ENCODE measurements around the gene CSNK1G1. TPM values are rescaled to one million over a fixed set of nuclear protein-coding genes. Genes with fewer than 3 reads are reported as not detected.

The CSNK1G1 gene
- total and polyA plus RNA-seq, 2 of the 8 experiments (the other 6 are each of a cell fraction or from before 2014, with no cell fraction given) = 6.0 to 12.9 TPM

DNA sequence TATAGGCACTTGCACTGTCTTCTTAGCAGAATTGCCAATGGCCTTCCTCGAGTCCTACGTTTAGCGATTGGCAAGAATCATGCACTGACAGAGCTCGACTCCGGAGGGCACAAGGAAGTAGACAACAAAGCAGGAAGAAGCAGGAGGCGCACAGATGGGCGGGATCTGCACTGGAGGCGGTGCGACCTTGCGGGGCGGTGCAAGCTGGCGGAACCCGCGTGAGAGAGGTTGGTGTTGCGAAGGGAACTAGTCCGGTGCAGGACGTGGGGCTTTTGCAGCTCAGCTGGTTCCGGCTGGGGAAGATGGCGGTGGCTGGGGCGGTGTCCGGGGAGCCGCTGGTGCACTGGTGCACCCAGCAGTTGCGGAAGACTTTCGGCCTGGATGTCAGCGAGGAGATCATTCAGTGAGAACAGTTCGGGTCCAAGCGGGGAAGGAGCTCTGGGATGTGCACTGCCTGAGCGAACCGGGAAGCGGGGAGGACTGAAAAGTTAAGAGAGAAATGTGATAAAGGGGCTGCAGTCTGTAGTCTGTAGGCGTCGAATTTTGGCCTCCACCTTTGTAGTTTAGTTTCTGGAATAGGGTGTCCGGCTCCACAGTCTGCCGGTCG, 31.7 kb upstream of the CSNK1G1 start, which contains the start of gene TRIP4 (continued):
- peak; percentile 98 for TF ChIP-seq TAF1 (IDR thresholded peaks at IDR 0.05; ENCODE audit: low read depth, low read length)
- TF ChIP-seq GTF2F1 (IDR thresholded peaks at IDR 0.05; ENCODE audit: borderline replicate concordance, low read depth, low read length) = peak; percentile 76
- TF ChIP-seq, protein P1, sequence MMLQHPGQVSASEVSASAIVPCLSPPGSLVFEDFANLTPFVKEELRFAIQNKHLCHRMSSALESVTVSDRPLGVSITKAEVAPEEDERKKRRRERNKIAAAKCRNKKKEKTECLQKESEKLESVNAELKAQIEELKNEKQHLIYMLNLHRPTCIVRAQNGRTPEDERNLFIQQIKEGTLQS (IDR thresholded peaks at IDR 0.05; ENCODE audit: insufficient read depth, low read depth, low read length) = no peak
- no peak for TF ChIP-seq RFX5 (IDR thresholded peaks at IDR 0.05; ENCODE audit: borderline replicate concordance, low read depth, low read length)
- peak; percentile 94 for TF ChIP-seq YY1 (IDR thresholded peaks at IDR 0.05; ENCODE audit: low read depth, low read length)
- TF ChIP-seq BRCA1 (IDR thresholded peaks at IDR 0.05; ENCODE audit: low read depth, low read length) = 0 out of 2 replicates have a peak, but pooled peaks have one; percentile 24
- peak; percentile 96 for TF ChIP-seq TBP (IDR thresholded peaks at IDR 0.05; ENCODE audit: low read depth, low read length)
- TF ChIP-seq PHF8 (conservative IDR thresholded peaks at IDR 0.05; ENCODE audit: low read depth, low read length) = peak; percentile 91
- TF ChIP-seq SRF (IDR thresholded peaks at IDR 0.05; ENCODE audit: low read depth, low read length) = no peak
- TF ChIP-seq SAP30 (IDR thresholded peaks at IDR 0.05; ENCODE audit: insufficient read depth, insufficient replicate concordance, low read length) = peak; percentile 90
- no peak for TF ChIP-seq FOSL1 (IDR thresholded peaks at IDR 0.05; ENCODE audit: insufficient read depth, low read depth, low read length)
- peak; percentile 54; the same call in 1 of the 2 replicates for TF ChIP-seq BACH1 (IDR thresholded peaks at IDR 0.05; ENCODE audit: low read length)
- no peak for TF ChIP-seq ZNF274 (IDR thresholded peaks at IDR 0.05; ENCODE audit: borderline replicate concordance, extremely low read depth, low read length)
- TF ChIP-seq HDAC6 (IDR thresholded peaks at IDR 0.05; ENCODE audit: low read depth, low read length) = no peak
- TF ChIP-seq RXRA (IDR thresholded peaks at IDR 0.05; ENCODE audit: insufficient read depth, low read depth, low read length) = no peak
- no peak for TF ChIP-seq CEBPB (IDR thresholded peaks at IDR 0.05; ENCODE audit: low read depth, low read length)
- 0 out of 2 replicates have a peak, but pooled peaks have one; percentile 22 for TF ChIP-seq TEAD4 (IDR thresholded peaks at IDR 0.05; ENCODE audit: low read depth, low read length)
- TF ChIP-seq, protein P2, sequence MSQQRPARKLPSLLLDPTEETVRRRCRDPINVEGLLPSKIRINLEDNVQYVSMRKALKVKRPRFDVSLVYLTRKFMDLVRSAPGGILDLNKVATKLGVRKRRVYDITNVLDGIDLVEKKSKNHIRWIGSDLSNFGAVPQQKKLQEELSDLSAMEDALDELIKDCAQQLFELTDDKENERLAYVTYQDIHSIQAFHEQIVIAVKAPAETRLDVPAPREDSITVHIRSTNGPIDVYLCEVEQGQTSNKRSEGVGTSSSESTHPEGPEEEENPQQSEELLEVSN (IDR thresholded peaks at IDR 0.05) = peak; percentile 80
- TF ChIP-seq, protein P3, sequence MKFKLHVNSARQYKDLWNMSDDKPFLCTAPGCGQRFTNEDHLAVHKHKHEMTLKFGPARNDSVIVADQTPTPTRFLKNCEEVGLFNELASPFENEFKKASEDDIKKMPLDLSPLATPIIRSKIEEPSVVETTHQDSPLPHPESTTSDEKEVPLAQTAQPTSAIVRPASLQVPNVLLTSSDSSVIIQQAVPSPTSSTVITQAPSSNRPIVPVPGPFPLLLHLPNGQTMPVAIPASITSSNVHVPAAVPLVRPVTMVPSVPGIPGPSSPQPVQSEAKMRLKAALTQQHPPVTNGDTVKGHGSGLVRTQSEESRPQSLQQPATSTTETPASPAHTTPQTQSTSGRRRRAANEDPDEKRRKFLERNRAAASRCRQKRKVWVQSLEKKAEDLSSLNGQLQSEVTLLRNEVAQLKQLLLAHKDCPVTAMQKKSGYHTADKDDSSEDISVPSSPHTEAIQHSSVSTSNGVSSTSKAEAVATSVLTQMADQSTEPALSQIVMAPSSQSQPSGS (IDR thresholded peaks at IDR 0.05; ENCODE audit: low read length) = 0 out of 2 replicates have a peak, but pooled peaks have one; percentile 55
- no peak for TF ChIP-seq KDM1A (IDR thresholded peaks at IDR 0.05; ENCODE audit: borderline replicate concordance, low read length)
- peak; percentile 80; the same call in 1 of the 2 replicates for TF ChIP-seq TCF12 (IDR thresholded peaks at IDR 0.05; ENCODE audit: low read depth, low read length)
